ENCODE data around the gene PTCH1.

DNA sequence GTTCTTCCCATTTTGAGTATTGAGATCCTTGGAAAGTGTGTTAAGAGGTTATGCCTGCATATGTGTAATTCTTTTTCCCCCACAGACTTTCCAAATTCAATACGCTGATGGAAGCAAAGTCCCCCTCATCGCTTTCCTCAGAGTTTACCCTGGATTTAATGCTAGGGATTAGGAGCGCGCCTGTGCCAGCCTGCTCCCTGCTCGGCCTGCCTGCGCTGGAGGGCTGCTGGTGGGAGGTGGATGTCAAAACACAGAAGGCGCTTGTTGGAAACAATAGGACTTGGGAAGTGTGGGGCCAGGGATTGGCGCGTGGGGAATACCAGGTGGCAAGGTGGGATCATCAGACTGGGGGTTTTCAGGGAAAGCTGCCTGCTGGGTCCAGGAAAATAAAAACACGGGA lies 39.8 kb upstream of the PTCH1 start:
- TF ChIP-seq, protein P1, sequence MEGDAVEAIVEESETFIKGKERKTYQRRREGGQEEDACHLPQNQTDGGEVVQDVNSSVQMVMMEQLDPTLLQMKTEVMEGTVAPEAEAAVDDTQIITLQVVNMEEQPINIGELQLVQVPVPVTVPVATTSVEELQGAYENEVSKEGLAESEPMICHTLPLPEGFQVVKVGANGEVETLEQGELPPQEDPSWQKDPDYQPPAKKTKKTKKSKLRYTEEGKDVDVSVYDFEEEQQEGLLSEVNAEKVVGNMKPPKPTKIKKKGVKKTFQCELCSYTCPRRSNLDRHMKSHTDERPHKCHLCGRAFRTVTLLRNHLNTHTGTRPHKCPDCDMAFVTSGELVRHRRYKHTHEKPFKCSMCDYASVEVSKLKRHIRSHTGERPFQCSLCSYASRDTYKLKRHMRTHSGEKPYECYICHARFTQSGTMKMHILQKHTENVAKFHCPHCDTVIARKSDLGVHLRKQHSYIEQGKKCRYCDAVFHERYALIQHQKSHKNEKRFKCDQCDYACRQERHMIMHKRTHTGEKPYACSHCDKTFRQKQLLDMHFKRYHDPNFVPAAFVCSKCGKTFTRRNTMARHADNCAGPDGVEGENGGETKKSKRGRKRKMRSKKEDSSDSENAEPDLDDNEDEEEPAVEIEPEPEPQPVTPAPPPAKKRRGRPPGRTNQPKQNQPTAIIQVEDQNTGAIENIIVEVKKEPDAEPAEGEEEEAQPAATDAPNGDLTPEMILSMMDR (IDR thresholded peaks at IDR 0.05), result no peak
- TF ChIP-seq POLR2A (IDR thresholded peaks at IDR 0.05), result no peak
- no peak for TF ChIP-seq POLR2AphosphoS5 (IDR thresholded peaks at IDR 0.05)
